ENCODE measurements around the gene CROCC2. TPM values are rescaled to one million over a fixed set of nuclear protein-coding genes. Genes with fewer than 3 reads are reported as not detected.

CROCC2 gene
- total and polyA plus RNA-seq, 2 of the 13 experiments (the other 11 are each of a cell fraction or from before 2014, with no cell fraction given) = not detected

GRCh38 chr2:240963868-240964703 lies 58.0 kb downstream of the CROCC2 start (continued):
- TF ChIP-seq DR1 (CRISPR knock-in tag; IDR thresholded peaks at IDR 0.05) (0 out of 2 replicates have a peak, but pooled peaks have one; percentile 18), CEBPB (IDR thresholded peaks at IDR 0.05; ENCODE audit: borderline replicate concordance, low read depth, low read length) (no peak), HNRNPL (IDR thresholded peaks at IDR 0.05; ENCODE audit: low read depth, low read length) (peak; percentile 64; the same call in 1 of the 2 replicates), RBFOX2 (IDR thresholded peaks at IDR 0.05; ENCODE audit: low read depth, low read length) (0 out of 2 replicates have a peak, but pooled peaks have one; percentile 8), POLR2AphosphoS5 (IDR thresholded peaks at IDR 0.05; ENCODE audit: low read depth, low read length) (no peak)
- TF ChIP-seq, protein P1, sequence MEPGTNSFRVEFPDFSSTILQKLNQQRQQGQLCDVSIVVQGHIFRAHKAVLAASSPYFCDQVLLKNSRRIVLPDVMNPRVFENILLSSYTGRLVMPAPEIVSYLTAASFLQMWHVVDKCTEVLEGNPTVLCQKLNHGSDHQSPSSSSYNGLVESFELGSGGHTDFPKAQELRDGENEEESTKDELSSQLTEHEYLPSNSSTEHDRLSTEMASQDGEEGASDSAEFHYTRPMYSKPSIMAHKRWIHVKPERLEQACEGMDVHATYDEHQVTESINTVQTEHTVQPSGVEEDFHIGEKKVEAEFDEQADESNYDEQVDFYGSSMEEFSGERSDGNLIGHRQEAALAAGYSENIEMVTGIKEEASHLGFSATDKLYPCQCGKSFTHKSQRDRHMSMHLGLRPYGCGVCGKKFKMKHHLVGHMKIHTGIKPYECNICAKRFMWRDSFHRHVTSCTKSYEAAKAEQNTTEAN (CRISPR knock-in tag; conservative IDR thresholded peaks at IDR 0.05) = no peak

DNA sequence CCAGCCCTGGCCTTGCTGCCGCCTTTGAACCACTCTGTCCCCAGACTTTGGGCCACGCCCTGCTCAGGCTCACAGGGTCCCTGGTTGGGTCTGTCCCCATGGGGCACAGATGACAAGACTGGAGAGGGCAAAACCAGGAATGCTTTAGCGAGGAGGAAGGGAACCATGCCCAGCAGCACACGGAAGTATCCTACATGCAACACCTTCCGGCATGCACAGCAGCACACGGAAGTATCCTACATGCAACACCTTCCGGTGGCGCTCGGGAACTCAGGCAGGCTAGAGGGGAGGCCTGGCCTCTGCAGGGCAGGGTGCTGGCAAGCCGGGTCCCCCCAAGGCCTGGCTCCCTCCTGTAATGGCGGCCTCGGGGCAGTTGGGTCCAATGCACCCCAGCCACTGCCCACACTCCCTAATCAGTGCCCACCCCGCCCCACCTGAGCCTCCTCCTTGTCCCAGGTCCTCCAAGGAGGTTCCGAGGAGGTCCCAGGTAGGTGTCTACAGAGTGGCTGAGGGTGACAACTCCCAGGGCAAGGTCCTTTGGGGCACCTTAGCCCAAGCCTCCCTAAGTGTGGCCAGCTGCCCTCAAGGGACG lies 58.7 kb downstream of the CROCC2 start:
- DNase-seq (ENCODE audit: low spot score) = no peak
- FAIRE-seq = no peak
- POLR2A ChIA-PET = no interaction called here

More for the DNA sequence above, 58.7 kb downstream of the CROCC2 start:
- no TSS peak for BruUV-seq (replicated peaks)
- no peaks in the 10 kb centered on the region for H4K20me1 ChIP-seq (ENCODE audit: insufficient read depth, low read length)
- H3K9ac ChIP-seq (ENCODE audit: insufficient read depth, low read depth, low read length) = no peak overlapping the region
- H3K4me2 ChIP-seq (ENCODE audit: low read depth, low read length) = peak overlapping the region; percentile 93; the same call in 1 of the 2 replicates
- H3K27me3 ChIP-seq (ENCODE audit: control insufficient read depth in 1 of 2, insufficient read depth in 2 of 2, low read length in 2 of 2) = no peaks in the 10 kb centered on the region; a peak in 1 of 5 replicates
- TF ChIP-seq PHF5A (CRISPR knock-in tag; IDR thresholded peaks at IDR 0.05; ENCODE audit: low read depth, unreplicated experiment) = no peak
- TF ChIP-seq, protein P2, sequence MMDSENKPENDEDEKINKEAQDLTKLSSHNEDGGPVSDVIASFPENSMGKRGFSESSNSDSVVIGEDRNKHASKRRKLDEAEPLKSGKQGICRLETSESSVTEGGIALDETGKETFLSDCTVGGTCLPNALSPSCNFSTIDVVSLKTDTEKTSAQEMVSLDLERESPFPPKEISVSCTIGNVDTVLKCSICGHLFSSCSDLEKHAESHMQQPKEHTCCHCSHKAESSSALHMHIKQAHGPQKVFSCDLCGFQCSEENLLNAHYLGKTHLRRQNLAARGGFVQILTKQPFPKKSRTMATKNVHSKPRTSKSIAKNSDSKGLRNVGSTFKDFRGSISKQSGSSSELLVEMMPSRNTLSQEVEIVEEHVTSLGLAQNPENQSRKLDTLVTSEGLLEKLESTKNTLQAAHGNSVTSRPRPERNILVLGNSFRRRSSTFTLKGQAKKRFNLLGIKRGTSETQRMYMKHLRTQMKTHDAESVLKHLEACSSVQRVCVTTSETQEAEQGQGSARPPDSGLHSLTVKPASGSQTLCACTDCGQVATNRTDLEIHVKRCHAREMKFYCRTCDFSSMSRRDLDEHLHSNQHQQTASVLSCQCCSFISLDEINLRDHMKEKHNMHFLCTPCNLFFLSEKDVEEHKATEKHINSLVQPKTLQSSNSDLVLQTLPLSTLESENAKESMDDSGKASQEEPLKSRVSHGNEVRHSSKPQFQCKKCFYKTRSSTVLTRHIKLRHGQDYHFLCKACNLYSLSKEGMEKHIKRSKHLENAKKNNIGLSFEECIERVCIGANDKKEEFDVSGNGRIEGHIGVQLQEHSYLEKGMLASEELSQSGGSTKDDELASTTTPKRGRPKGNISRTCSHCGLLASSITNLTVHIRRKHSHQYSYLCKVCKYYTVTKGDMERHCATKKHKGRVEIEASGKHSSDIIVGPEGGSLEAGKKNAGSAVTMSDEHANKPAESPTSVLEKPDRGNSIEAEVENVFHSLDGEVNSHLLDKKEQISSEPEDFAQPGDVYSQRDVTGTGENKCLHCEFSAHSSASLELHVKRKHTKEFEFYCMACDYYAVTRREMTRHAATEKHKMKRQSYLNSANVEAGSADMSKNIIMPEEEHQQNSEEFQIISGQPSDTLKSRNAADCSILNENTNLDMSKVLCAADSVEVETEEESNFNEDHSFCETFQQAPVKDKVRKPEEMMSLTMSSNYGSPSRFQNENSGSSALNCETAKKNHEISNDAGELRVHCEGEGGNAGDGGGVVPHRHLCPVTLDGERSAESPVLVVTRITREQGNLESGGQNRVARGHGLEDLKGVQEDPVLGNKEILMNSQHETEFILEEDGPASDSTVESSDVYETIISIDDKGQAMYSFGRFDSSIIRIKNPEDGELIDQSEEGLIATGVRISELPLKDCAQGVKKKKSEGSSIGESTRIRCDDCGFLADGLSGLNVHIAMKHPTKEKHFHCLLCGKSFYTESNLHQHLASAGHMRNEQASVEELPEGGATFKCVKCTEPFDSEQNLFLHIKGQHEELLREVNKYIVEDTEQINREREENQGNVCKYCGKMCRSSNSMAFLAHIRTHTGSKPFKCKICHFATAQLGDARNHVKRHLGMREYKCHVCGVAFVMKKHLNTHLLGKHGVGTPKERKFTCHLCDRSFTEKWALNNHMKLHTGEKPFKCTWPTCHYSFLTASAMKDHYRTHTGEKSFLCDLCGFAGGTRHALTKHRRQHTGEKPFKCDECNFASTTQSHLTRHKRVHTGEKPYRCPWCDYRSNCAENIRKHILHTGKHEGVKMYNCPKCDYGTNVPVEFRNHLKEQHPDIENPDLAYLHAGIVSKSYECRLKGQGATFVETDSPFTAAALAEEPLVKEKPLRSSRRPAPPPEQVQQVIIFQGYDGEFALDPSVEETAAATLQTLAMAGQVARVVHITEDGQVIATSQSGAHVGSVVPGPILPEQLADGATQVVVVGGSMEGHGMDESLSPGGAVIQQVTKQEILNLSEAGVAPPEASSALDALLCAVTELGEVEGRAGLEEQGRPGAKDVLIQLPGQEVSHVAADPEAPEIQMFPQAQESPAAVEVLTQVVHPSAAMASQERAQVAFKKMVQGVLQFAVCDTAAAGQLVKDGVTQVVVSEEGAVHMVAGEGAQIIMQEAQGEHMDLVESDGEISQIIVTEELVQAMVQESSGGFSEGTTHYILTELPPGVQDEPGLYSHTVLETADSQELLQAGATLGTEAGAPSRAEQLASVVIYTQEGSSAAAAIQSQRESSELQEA (CRISPR knock-in tag; IDR thresholded peaks at IDR 0.05; ENCODE audit: not compliant biosample characterization) = peak; percentile 4
- no peak overlapping the region for H2AFZ ChIP-seq (ENCODE audit: low read length)
- no peaks in the 10 kb centered on the region for H3K79me2 ChIP-seq (ENCODE audit: insufficient read depth, low read length)
- intact Hi-C loops (cut with micrococcal nuclease; ENCODE audit: unreplicated experiment) = no loop called here
- no peak for ATAC-seq
- no peaks in the 10 kb centered on the region for H3K36me3 ChIP-seq (replicated peaks in 1 of 2; ENCODE audit: control insufficient read depth in 1 of 2, insufficient read depth in 2 of 2, low read length in 2 of 2)
- CTCF ChIA-PET (ENCODE audit: low intra/inter-chr PET ratio, low total read pairs) = no interaction called here
- in situ Hi-C loops (cut with HindIII; ENCODE audit: extremely low pct_ligation_motif_present, low pct_unique_long_range_greater_than_20kb) = no loop called here
- no peak overlapping the region for H3K4me3 ChIP-seq (replicated peaks in 1 of 3; ENCODE audit: insufficient read depth in 1 of 3, low read depth in 2 of 3, low read length in 3 of 3)
- no peaks in the 10 kb centered on the region for H3K9me3 ChIP-seq (ENCODE audit: low read length)
- peaks cover 94% of the 10 kb centered on the region for H3K4me1 ChIP-seq (ENCODE audit: insufficient read depth, low read length)
- H3K27ac ChIP-seq (ENCODE audit: extremely low read length, insufficient read depth, low read length) = no peak overlapping the region
- 96% methylated on average over 13 of the region's 15 CpGs for WGBS (ENCODE audit: low lambda C conversion rate)

Data from HepG2 (cell line).